TTC549 (cell line): ENCODE data around the gene NFKBIB.

ENCODE experiments used
- FAIRE-seq: peaks from 2 replicates; lab custom pipeline; 2012; peaks lifted over from hg19 to GRCh38; lab: Jason Lieb, UNC

Gene NFKBIB

GRCh38 chr19:38958301-38958700, 58.5 kb downstream of the NFKBIB start:
- no peak for FAIRE-seq
